BE2C (cell line): Measurements from ENCODE around the gene TXNRD2.
"Not testable (repeated sequence)": the region's sequence is repeated elsewhere in the genome, so short reads cannot be mapped to it uniquely, and the experiment has no call there.

Source experiments
- DNase-seq: peaks from one replicate; pipeline ENCODE4 v3.0.0-alpha.2; 2020
- H3K27me3 ChIP-seq: fragments of 250-450 bp; sonication (Bioruptor Pico); 2 replicates; pipeline ENCODE4 v1.5.1; 2020; ENCODE audit warnings: mild to moderate bottlenecking
- H3K36me3 ChIP-seq: fragments of 250-450 bp; sonication (Bioruptor Pico); 2 replicates; pipeline ENCODE4 v1.5.1; 2020; ENCODE audit warnings: mild to moderate bottlenecking
- H3K4me1 ChIP-seq: fragments of 250-450 bp; sonication (Bioruptor Pico); 2 replicates; pipeline ENCODE4 v1.5.1; 2020
- H3K4me3 ChIP-seq: 2 replicates; pipeline ENCODE4 v1.5.1; 2011; ENCODE audit warnings: low read depth, low read length
- H3K9me3 ChIP-seq: fragments of 250-450 bp; sonication (Bioruptor Pico); 2 replicates; pipeline ENCODE4 v1.5.1; 2020
- TF ChIP-seq, protein P1 (sequence below): IDR thresholded peaks from 2 replicates; pipeline ENCODE4 v1.5.1; 2012; ENCODE audit warnings: mild to moderate bottlenecking, low read depth, low read length

TXNRD2 gene

GRCh38 chr22:19885841-19886592 lies 55.6 kb downstream of the TXNRD2 start:
- no peak overlapping the region for H3K4me3 ChIP-seq
- DNase-seq, result peak; percentile 8
- no peaks in the 10 kb centered on the region for H3K27me3 ChIP-seq
- H3K9me3 ChIP-seq, result no peaks in the 10 kb centered on the region
- TF ChIP-seq, protein P1, sequence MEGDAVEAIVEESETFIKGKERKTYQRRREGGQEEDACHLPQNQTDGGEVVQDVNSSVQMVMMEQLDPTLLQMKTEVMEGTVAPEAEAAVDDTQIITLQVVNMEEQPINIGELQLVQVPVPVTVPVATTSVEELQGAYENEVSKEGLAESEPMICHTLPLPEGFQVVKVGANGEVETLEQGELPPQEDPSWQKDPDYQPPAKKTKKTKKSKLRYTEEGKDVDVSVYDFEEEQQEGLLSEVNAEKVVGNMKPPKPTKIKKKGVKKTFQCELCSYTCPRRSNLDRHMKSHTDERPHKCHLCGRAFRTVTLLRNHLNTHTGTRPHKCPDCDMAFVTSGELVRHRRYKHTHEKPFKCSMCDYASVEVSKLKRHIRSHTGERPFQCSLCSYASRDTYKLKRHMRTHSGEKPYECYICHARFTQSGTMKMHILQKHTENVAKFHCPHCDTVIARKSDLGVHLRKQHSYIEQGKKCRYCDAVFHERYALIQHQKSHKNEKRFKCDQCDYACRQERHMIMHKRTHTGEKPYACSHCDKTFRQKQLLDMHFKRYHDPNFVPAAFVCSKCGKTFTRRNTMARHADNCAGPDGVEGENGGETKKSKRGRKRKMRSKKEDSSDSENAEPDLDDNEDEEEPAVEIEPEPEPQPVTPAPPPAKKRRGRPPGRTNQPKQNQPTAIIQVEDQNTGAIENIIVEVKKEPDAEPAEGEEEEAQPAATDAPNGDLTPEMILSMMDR, result no peak
- H3K36me3 ChIP-seq, result no peaks in the 10 kb centered on the region; the same call in 1 of the 2 replicates
- peaks cover 12% of the 10 kb centered on the region for H3K4me1 ChIP-seq

DNA sequence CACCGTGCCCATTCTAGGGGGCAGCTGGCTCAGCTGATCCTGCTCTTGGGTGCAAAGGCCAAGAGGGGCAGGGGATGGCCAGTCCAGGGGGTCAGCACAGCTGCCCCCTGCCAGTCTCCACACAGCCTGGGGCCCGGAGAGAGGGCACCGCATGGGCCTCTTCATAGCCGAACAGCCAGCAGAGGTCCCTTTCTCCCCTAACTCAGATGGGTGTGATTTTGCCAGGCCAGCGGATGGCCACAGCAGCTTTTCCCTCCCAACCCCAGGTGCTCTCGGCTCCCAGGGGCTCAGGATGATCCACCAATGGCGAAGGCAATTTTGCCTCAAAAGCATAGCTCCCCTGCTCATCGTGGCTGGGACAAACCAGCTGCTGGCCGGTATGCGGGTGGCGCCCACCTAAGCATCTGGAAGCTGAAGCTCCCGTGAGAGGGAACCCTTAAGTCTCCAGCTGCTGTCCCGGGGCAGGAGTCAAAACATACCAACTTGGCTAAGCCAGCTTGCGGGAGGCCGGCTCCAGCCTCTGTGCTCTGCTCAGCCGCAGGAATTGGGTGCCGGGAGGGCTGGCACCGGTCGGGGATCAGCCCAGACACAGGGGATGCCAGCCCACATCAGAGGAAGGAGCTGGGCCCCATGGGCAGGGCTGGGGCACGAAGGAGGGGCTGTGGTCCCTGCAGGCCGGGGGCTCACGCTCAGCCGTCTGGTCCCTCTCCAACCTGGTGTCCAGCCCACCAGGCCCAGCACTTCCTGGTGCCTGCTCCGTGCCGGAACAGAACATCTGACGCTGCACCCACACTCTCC lies 56.5 kb downstream of the TXNRD2 start:
- H3K4me1 ChIP-seq, result peaks cover 6% of the 10 kb centered on the region; the same call in 1 of the 2 replicates
- TF ChIP-seq, protein P1, result no peak
- DNase-seq, result peak; percentile 4
- H3K36me3 ChIP-seq, result no peaks in the 10 kb centered on the region; the same call in 1 of the 2 replicates
- no peaks in the 10 kb centered on the region for H3K9me3 ChIP-seq
- H3K4me3 ChIP-seq, result no peak overlapping the region
- no peaks in the 10 kb centered on the region for H3K27me3 ChIP-seq

DNA sequence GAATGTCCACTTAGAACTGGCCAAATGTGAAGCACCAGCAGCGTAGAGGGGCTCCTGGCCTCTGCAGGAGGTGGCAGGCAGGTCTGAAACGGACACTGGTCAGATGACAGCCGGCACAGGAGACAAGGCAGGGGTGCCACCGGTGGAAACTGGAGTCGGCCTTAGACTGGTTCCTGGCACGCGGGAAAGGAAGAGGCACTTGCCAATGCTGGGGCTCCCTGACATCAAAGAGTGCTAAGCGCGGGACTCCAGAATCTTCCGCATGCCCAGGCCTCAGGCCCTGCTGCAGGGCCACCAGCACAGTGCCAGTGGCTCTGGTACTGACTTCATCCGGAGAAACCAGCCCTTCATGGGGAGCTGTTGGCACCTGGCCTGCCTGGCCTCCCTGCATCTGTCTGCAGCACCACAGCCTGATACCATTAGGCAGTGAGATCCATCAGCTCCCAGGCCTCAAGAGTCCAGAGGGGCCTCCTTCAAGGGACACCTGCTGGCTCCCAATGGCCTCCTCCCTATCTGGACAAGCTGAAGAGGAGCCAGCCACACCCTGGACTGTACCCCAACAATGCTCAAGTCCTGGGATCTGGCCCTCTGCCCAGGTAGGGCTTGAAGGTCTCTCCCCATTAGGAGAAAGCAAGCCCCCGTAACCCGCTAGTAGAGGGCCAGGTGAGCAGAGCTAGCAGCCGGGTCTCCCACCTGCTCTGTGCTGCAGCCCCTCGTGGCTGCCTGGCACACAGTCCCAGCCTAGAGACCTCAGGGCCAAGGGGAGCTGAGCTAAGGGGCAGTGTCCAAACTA lies 57.3 kb downstream of the TXNRD2 start:
- Histone ChIP-seq H3K36me3 (no peaks in the 10 kb centered on the region; the same call in 1 of the 2 replicates), H3K4me1 (peaks cover 6% of the 10 kb centered on the region; the same call in 1 of the 2 replicates), H3K9me3 (no peaks in the 10 kb centered on the region), H3K27me3 (no peaks in the 10 kb centered on the region), H3K4me3 (no peak overlapping the region)
- TF ChIP-seq, protein P1, result no peak
- DNase-seq, result peak; percentile 9

- not testable (repeated sequence) for H3K4me1 ChIP-seq, H3K36me3 ChIP-seq, H3K27me3 ChIP-seq, H3K4me3 ChIP-seq, H3K9me3 ChIP-seq
- peak; percentile 1 for DNase-seq
Measured at GRCh38 chr22:19883446-19883845, 58.2 kb downstream of the TXNRD2 start.

DNA sequence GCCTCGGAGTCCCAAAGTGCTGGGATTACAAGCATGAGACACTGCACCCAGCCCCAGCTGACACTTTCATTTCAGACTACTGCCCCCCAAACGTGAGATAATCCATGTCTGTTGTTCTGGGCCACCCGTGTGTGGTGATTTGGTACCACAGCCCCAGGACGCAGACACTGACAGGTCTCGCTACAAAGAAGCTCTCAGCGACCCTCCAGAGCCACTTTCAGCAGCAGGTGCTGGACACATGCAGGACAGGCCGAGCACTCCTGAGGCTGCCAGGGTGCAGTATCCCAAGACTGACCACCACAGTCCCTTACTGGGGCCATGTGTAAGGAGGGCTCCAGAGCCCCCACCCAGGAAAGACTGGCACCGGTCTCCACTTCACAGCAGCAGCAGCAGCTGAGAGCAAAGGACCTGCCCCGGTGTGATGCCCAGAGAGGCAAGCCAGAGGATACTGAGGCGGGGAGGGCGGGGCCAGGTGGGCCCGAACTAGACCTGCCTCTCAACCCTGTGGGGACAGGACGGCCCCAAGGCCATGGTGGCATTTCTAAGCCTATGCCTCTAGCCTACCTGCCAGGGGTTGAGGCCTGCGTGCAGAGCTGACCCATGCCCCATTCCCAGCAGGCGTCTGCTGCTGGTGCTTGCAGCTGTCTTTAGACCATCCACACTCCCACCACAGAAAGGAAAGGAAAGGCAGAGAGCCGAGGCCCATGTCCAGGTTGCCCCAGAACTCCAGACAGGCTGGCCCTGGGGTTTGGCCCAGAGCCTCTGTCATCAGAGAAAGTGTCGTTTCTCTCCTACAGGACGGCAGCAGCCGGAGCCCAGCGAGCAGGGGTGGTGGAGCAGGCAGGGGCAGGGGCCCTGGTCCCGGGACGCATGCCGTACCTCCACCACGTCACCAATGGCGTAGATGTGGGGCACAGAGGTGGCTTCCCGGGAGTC lies 58.9 kb downstream of the TXNRD2 start:
- Histone ChIP-seq H3K27me3 (no peaks in the 10 kb centered on the region), H3K4me3 (no peak overlapping the region), H3K9me3 (no peaks in the 10 kb centered on the region), H3K4me1 (peaks cover 6% of the 10 kb centered on the region; the same call in 1 of the 2 replicates), H3K36me3 (no peaks in the 10 kb centered on the region; the same call in 1 of the 2 replicates)
- peak; percentile 8 for DNase-seq
- TF ChIP-seq, protein P1, result no peak
